Hepatocyte (in vitro differentiated cells): Measurements from ENCODE around the gene GALNT14.

ENCODE experiments used
- CTCF ChIP-seq: fragments of 200-600 bp; sonication (generic); IDR thresholded peaks from 2 replicates; pipeline ENCODE4 v1.5.1; 2016; ENCODE audit warnings: antibody characterized with exemption, mild to moderate bottlenecking; ENCODE audit not compliant: poor library complexity
- EZH2 ChIP-seq: fragments of 200-600 bp; sonication (generic); IDR thresholded peaks from 2 replicates; pipeline ENCODE4 v1.6.1; 2016; ENCODE audit warnings: antibody characterized with exemption, mild to moderate bottlenecking, borderline replicate concordance

GRCh38 chr2:31101701-31102100 is 36.5 kb downstream of the GALNT14 start:
- TF ChIP-seq CTCF (no peak), EZH2 (no peak)
